HFF-Myc (cell line): ENCODE results near the gene UBE3A.

Experiments
- DNase-seq: peaks from one replicate; pipeline ENCODE4 v3.0.0-alpha.2; 2011; ENCODE audit warnings: low read depth; ENCODE audit errors: extremely low read depth
- H3K4me3 ChIP-seq: replicated peaks from 2 replicates; pipeline ENCODE4 v1.5.1; 2011; ENCODE audit warnings: low read depth, mild to moderate bottlenecking, control low read depth, low read length
- TF ChIP-seq, protein P1 (sequence below): IDR thresholded peaks from 2 replicates; pipeline ENCODE4 v1.5.1; 2012; ENCODE audit warnings: mild to moderate bottlenecking, low read depth, low read length, control low read depth; ENCODE audit errors: missing control alignments

UBE3A gene

GRCh38 chr15:25438601-25439368, at the start of gene UBE3A:
Gene UBE3A (minus strand): TSS chr15:25439024. CDS start chr15:25409107, 29,917 bp downstream.
- DNase-seq: peak; percentile 47
- TF ChIP-seq, protein P1, sequence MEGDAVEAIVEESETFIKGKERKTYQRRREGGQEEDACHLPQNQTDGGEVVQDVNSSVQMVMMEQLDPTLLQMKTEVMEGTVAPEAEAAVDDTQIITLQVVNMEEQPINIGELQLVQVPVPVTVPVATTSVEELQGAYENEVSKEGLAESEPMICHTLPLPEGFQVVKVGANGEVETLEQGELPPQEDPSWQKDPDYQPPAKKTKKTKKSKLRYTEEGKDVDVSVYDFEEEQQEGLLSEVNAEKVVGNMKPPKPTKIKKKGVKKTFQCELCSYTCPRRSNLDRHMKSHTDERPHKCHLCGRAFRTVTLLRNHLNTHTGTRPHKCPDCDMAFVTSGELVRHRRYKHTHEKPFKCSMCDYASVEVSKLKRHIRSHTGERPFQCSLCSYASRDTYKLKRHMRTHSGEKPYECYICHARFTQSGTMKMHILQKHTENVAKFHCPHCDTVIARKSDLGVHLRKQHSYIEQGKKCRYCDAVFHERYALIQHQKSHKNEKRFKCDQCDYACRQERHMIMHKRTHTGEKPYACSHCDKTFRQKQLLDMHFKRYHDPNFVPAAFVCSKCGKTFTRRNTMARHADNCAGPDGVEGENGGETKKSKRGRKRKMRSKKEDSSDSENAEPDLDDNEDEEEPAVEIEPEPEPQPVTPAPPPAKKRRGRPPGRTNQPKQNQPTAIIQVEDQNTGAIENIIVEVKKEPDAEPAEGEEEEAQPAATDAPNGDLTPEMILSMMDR: peak; percentile 1
- H3K4me3 ChIP-seq: peak within 1 kb of the TSS; percentile 92

- TF ChIP-seq, protein P1: no peak
- H3K4me3 ChIP-seq: no peak overlapping the region
- DNase-seq: no peak
These were observed 48.5 kb upstream of the UBE3A start for GRCh38 chr15:25487226-25487884.

GRCh38 chr15:25486051-25486450, 47.2 kb upstream of the UBE3A start:
- H3K4me3 ChIP-seq: no peak overlapping the region
- TF ChIP-seq, protein P1: no peak
- DNase-seq: no peak

- H3K4me3 ChIP-seq: no peak overlapping the region
- DNase-seq: no peak
- TF ChIP-seq, protein P1: no peak
These were observed 42.5 kb upstream of the UBE3A start for GRCh38 chr15:25481208-25481859.

DNA sequence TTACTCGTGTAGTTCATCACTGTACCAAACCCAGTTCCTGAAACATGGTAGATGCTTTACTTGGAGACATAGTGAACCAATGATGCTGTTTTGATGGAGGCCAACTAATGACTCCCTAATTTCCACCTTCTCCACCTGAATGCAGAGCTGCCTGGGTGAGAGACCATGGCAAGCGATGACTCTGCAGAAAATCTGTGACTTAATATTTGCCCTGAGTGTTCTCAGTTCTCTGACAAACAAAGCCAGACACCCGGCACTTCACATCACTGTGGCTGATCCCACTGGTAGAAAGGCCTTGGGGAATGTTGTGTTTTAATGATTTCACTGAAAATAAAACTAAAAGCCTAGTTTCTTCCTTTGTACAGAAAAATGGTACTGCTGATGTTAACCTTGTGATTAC, 39.5 kb upstream of the UBE3A start:
- DNase-seq: no peak
- no peak overlapping the region for H3K4me3 ChIP-seq
- TF ChIP-seq, protein P1: no peak

DNA sequence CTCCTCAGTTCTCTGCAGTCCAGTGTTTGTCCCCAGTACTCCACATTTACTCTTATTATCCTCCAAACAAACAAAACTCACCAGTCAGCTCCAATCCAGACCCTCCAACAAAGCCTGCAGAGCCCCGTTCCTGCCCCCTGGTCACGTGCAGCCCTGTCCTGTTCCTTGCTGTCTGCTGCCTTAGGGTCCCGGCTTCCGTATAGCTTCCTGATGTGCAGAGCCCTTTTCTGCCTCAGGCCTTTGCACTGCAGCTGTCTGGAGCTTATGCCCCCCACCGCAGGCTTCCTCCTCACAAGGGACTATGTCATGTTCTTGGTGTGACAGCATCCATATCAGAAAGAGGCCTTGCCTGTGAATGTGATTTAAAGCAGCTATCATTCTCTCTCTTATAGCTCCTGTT, 39.0 kb upstream of the UBE3A start:
- DNase-seq: no peak
- TF ChIP-seq, protein P1: no peak
- H3K4me3 ChIP-seq: no peak overlapping the region
